Measurements from ENCODE around the gene TEAD4. TPM values are rescaled to one million over a fixed set of nuclear protein-coding genes. Genes with fewer than 3 reads are reported as not detected.

Gene TEAD4
- total RNA-seq, 1 donor from 2014 or later = 26.0 TPM

GRCh38 chr12:2976581-2976996, 17.4 kb downstream of the TEAD4 start:
- no peak for TF ChIP-seq CTCF (IDR thresholded peaks at IDR 0.05)
- Mint-ChIP-seq H3K4me1 (ENCODE audit: low read depth) (peaks cover 18% of the 10 kb centered on the region), H3K9me3 (ENCODE audit: low read depth) (no peaks in the 10 kb centered on the region), H3K27ac (ENCODE audit: unreplicated experiment) (no peak overlapping the region), H3K36me3 (ENCODE audit: low read depth) (peaks cover 10% of the 10 kb centered on the region), H3K4me3 (ENCODE audit: unreplicated experiment) (no peak overlapping the region), H3K27me3 (ENCODE audit: low read depth) (no peaks in the 10 kb centered on the region)
- DNase-seq (ENCODE audit: low spot score) = no peak

- H3K27ac Mint-ChIP-seq (ENCODE audit: unreplicated experiment) = no peak overlapping the region
- TF ChIP-seq CTCF (IDR thresholded peaks at IDR 0.05) = no peak
- no peak for DNase-seq (ENCODE audit: low spot score)
- H3K9me3 Mint-ChIP-seq (ENCODE audit: low read depth) = no peaks in the 10 kb centered on the region
- no peak overlapping the region for H3K4me3 Mint-ChIP-seq (ENCODE audit: unreplicated experiment)
- H3K27me3 Mint-ChIP-seq (ENCODE audit: low read depth) = no peaks in the 10 kb centered on the region
- peaks cover 18% of the 10 kb centered on the region for H3K4me1 Mint-ChIP-seq (ENCODE audit: low read depth)
- H3K36me3 Mint-ChIP-seq (ENCODE audit: low read depth) = peaks cover 10% of the 10 kb centered on the region
Observed at GRCh38 chr12:2977776-2978175, 18.6 kb downstream of the TEAD4 start.

GRCh38 chr12:2979806-2980205, 20.6 kb downstream of the TEAD4 start:
- no peaks in the 10 kb centered on the region for H3K27me3 Mint-ChIP-seq (ENCODE audit: low read depth)
- no peaks in the 10 kb centered on the region for H3K9me3 Mint-ChIP-seq (ENCODE audit: low read depth)
- no peak for DNase-seq (ENCODE audit: low spot score)
- no peak for TF ChIP-seq CTCF (IDR thresholded peaks at IDR 0.05)
- H3K4me3 Mint-ChIP-seq (ENCODE audit: unreplicated experiment) = no peak overlapping the region
- H3K27ac Mint-ChIP-seq (ENCODE audit: unreplicated experiment) = no peak overlapping the region
- H3K36me3 Mint-ChIP-seq (ENCODE audit: low read depth) = peaks cover 8% of the 10 kb centered on the region
- H3K4me1 Mint-ChIP-seq (ENCODE audit: low read depth) = peaks cover 15% of the 10 kb centered on the region

- DNase-seq (ENCODE audit: low spot score) = no peak
- Mint-ChIP-seq H3K27ac (ENCODE audit: unreplicated experiment) (no peak overlapping the region), H3K36me3 (ENCODE audit: low read depth) (peaks cover 8% of the 10 kb centered on the region), H3K4me3 (ENCODE audit: unreplicated experiment) (no peak overlapping the region), H3K27me3 (ENCODE audit: low read depth) (no peaks in the 10 kb centered on the region), H3K4me1 (ENCODE audit: low read depth) (peaks cover 10% of the 10 kb centered on the region), H3K9me3 (ENCODE audit: low read depth) (no peaks in the 10 kb centered on the region)
- TF ChIP-seq CTCF (IDR thresholded peaks at IDR 0.05) = no peak
Observed at GRCh38 chr12:2980630-2981029, 21.4 kb downstream of the TEAD4 start.

- Mint-ChIP-seq H3K36me3 (ENCODE audit: low read depth) (peaks cover 12% of the 10 kb centered on the region), H3K4me1 (ENCODE audit: low read depth) (peaks cover 8% of the 10 kb centered on the region), H3K4me3 (ENCODE audit: unreplicated experiment) (no peak overlapping the region), H3K27me3 (ENCODE audit: low read depth) (no peaks in the 10 kb centered on the region), H3K27ac (ENCODE audit: unreplicated experiment) (no peak overlapping the region), H3K9me3 (ENCODE audit: low read depth) (no peaks in the 10 kb centered on the region)
- TF ChIP-seq CTCF (IDR thresholded peaks at IDR 0.05) = no peak
- DNase-seq (ENCODE audit: low spot score) = no peak
Observed at GRCh38 chr12:2982361-2982760, 23.2 kb downstream of the TEAD4 start.

Data from chondrocyte (in vitro differentiated cells).